Esophagus mucosa (tissue), 1 donor: Measurements from ENCODE around the gene MAN2A1. TPM values are rescaled to one million over a fixed set of nuclear protein-coding genes. Genes with fewer than 3 reads are reported as not detected.

Experiments
- ATAC-seq: fragments of 200-7000 bp; cut with Tn5 transposase; one replicate; pipeline ENCODE4 v1.9.1; 2020
- total RNA-seq: library from RNA; stranded (reverse); gene quantifications from one replicate; pipeline ENCODE4 v1.2.4, GENCODE V29; 2023
- donor health status: DM: yes; HTN: yes; CAD: no.

Gene MAN2A1
- total RNA-seq, 1 donor from 2014 or later: 36.6 TPM

DNA sequence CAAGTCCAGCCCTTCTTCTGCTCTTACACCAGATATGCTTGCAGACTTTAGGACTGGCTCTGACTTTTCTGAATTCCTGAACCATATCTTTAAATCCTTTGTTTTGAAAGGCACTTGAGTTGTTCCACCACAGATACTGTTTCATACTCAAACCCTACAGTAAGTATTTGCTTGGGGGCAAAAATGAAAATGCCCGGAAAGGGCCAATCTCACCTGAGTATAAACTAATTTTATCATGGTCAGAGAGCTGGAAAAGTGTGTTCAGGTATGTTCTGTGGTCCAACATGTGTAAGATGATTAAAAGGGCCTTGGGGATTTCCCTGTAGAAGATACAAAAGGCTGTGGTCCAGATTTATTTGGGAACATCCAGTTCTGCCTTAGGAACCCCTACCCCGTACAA is 225.2 kb downstream of the MAN2A1 start:
- ATAC-seq: no peak

DNA sequence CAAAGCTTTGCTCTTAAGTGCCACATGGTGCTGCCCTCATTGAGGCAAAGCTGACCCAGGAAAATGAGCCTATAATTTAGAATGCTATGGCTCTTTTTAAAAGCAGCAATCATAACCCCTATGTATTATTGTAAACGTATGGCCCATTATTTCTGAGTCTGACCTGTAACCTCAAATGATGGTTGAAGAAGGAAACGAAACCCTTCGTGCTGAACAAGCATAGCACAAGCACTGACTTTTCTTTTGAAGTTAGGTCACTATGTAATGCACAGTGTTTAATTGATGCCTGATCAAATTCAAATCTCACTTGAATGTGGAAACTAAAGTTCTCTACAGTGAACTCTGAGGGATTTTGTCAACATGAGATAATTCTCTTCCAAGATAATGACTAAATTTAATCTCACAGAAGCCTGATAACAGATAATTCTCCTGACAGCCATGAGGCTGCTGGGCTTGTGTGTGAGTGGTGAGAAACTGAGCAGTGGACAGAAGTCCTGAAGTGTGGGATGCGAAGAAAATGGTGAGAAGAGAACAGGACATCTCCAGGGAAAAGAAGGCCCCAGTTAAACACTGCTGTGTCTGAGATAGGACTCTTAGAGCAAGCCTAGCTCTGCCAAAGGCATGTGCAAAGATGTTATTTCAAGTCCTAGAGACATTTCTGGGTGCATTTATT is 226.9 kb downstream of the MAN2A1 start:
- ATAC-seq: no peak
